Fibroblast of lung (primary cell): ENCODE results near the gene PDZRN4. TPM values are rescaled to one million over a fixed set of nuclear protein-coding genes. Genes with fewer than 3 reads are reported as not detected.

Source experiments
- DNase-seq, 2 donors: peaks; one replicate each; pipeline versions ENCODE4 v3.0.0 to v3.0.0-alpha.2; 2010; ENCODE audit warnings: low read depth in 2 of 2
- H2AFZ ChIP-seq: 2 replicates; pipeline ENCODE4 v1.5.1; 2012; ENCODE audit warnings: low read length, control low read depth, inconsistent platforms
- H3K27ac ChIP-seq: 2 replicates; pipeline ENCODE4 v1.5.1; 2011; ENCODE audit warnings: low read length, control low read depth; ENCODE audit not compliant: insufficient read depth
- H3K27me3 ChIP-seq: 2 replicates; pipeline ENCODE4 v1.5.1; 2011; ENCODE audit warnings: mild to moderate bottlenecking, low read length; ENCODE audit not compliant: control insufficient read depth, insufficient read depth
- H3K36me3 ChIP-seq: 2 replicates; pipeline ENCODE4 v1.5.1; 2011; ENCODE audit warnings: low read length; ENCODE audit not compliant: control insufficient read depth, insufficient read depth
- H3K4me1 ChIP-seq: 2 replicates; pipeline ENCODE4 v1.5.1; 2011; ENCODE audit warnings: low read length; ENCODE audit not compliant: control insufficient read depth, insufficient read depth; ENCODE audit errors: extremely low read depth
- H3K4me2 ChIP-seq: 2 replicates; pipeline ENCODE4 v1.5.1; 2011; ENCODE audit warnings: low read length, control low read depth; ENCODE audit not compliant: insufficient read depth; ENCODE audit errors: extremely low read depth
- H3K4me3 ChIP-seq, 4 experiments: fragments of 200-600 bp in 1 of 4; sonication (generic) in 1 of 4; replicated peaks in 1 of 4; 2 replicates each; pipeline ENCODE4 v1.5.1; 2011 to 2016; ENCODE audit warnings: low read length in 4 of 4, low read depth in 3 of 4, mild to moderate bottlenecking in 3 of 4, control low read depth in 2 of 4, inconsistent platforms in 1 of 4, mixed read lengths in 1 of 4; ENCODE audit not compliant: insufficient read depth in 1 of 4; ENCODE audit errors: control extremely low read depth in 1 of 4
- H3K79me2 ChIP-seq: 2 replicates; pipeline ENCODE4 v1.5.1; 2012; ENCODE audit warnings: mild to moderate bottlenecking, low read length, inconsistent platforms; ENCODE audit not compliant: control insufficient read depth, insufficient read depth
- H3K9ac ChIP-seq: 2 replicates; pipeline ENCODE4 v1.5.1; 2011; ENCODE audit warnings: mild to moderate bottlenecking, low read length, control low read depth; ENCODE audit not compliant: insufficient read depth
- H3K9me3 ChIP-seq: 2 replicates; pipeline ENCODE4 v1.5.1; 2012; ENCODE audit warnings: low read depth, low read length; ENCODE audit not compliant: control insufficient read depth, insufficient read depth
- H4K20me1 ChIP-seq: 2 replicates; pipeline ENCODE4 v1.5.1; 2011; ENCODE audit warnings: low read length; ENCODE audit not compliant: control insufficient read depth, insufficient read depth; ENCODE audit errors: extremely low read depth
- EZH2 ChIP-seq: IDR thresholded peaks from 2 replicates; pipeline ENCODE4 v1.5.1; 2012; ENCODE audit warnings: low read length, control low read depth, mild to moderate bottlenecking; ENCODE audit errors: missing control alignments
- polyA plus RNA-seq, 2 donors: library from polyadenylated mRNA; depleted of rRNA in 1 of 2; stranded (reverse) in 1 of 2; unstranded in 1 of 2; fragments of >200 nt; gene quantifications; 2 replicates each; pipeline ENCODE4 v1.2.1, GENCODE V29; 2011 to 2012; ENCODE audit warnings: missing spikeins in 1 of 2
- total RNA-seq: library from RNA; depleted of rRNA; stranded (reverse); fragments of >200 nt; gene quantifications from 2 replicates; pipeline ENCODE4 v1.2.1, GENCODE V29; 2014
- TF ChIP-seq, protein P1 (sequence below), 2 donors: IDR thresholded peaks in 1 of 2; conservative IDR thresholded peaks in 1 of 2; 1 replicate in 1 of 2; 2 replicates in 1 of 2; pipeline ENCODE4 v1.5.1; 2011 to 2012; ENCODE audit warnings: low read length in 2 of 2, control low read depth in 1 of 2, inconsistent platforms in 1 of 2, low read depth in 1 of 2, mild to moderate bottlenecking in 1 of 2

The PDZRN4 gene
- total and polyA plus RNA-seq, 2 donors (not counting 1 experiment from before 2014, with no cell fraction given): not detected

DNA sequence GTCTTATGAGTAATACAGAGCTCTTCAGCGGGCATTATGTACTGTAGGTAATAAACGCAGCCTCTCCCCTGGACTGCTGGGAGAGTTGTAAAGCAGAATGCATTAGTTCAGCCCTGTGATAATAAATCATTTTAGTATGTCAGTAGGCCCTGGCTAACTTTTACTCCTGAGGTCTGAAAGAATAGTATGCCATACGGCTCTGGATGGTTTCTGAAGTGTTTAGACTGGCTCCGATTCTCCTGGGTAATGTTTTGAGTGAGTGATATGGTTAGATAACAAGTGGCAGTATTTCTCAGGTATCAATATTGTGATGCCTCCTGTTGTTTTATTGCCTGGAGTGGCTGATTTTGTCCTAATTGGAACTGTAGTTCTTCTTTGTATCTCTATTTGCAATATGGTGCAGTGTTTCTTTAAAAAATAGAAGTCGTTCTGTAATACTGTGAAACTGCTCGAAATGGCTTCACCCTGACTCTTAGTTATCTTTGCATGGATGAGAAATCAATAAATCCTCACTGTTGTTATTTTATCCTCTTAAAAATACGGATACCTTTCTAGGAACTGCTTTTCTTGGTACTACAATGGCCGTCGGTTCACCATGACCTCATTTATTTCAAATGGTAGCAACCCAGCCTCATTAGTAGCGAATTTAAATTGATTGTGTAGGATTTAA, 100.2 kb downstream of the PDZRN4 start:
- Histone ChIP-seq H2AFZ (no peak overlapping the region), H3K36me3 (no peaks in the 10 kb centered on the region), H4K20me1 (no peaks in the 10 kb centered on the region), H3K4me3 (no peak overlapping the region), H3K79me2 (no peaks in the 10 kb centered on the region), H3K9ac (no peak overlapping the region), H3K4me2 (no peak overlapping the region), H3K27ac (no peak overlapping the region), H3K4me1 (no peaks in the 10 kb centered on the region), H3K27me3 (no peaks in the 10 kb centered on the region), H3K9me3 (no peaks in the 10 kb centered on the region)
- TF ChIP-seq, protein P1, sequence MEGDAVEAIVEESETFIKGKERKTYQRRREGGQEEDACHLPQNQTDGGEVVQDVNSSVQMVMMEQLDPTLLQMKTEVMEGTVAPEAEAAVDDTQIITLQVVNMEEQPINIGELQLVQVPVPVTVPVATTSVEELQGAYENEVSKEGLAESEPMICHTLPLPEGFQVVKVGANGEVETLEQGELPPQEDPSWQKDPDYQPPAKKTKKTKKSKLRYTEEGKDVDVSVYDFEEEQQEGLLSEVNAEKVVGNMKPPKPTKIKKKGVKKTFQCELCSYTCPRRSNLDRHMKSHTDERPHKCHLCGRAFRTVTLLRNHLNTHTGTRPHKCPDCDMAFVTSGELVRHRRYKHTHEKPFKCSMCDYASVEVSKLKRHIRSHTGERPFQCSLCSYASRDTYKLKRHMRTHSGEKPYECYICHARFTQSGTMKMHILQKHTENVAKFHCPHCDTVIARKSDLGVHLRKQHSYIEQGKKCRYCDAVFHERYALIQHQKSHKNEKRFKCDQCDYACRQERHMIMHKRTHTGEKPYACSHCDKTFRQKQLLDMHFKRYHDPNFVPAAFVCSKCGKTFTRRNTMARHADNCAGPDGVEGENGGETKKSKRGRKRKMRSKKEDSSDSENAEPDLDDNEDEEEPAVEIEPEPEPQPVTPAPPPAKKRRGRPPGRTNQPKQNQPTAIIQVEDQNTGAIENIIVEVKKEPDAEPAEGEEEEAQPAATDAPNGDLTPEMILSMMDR (conservative IDR thresholded peaks at IDR 0.05 in 1 of 2, IDR thresholded peaks at IDR 0.05 in 1 of 2; ENCODE audit: low read depth in 1 of 2, low read length in 2 of 2): no peak
- TF ChIP-seq EZH2: no peak
- no peak for DNase-seq

DNA sequence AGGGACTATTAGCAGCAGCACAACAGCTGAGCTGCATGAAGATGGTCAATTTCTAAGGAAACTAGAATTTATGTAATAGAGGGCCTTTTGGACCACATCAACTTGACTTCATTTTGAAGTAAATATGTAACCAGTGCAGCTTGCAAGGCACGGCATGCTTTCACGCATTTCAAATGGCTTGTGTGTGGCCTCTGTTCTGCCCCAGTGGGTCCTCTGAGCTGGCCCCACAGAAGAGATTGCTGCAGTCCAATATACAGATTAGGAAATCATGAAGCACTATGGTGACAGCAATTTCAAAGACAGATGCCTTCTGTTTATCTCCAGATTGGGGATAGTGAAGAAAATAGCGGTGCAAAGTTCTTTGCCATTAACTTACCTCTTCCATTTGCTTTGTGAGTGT, 101.4 kb downstream of the PDZRN4 start:
- Histone ChIP-seq H3K4me2 (no peak overlapping the region), H3K27ac (no peak overlapping the region), H3K9ac (no peak overlapping the region), H3K79me2 (no peaks in the 10 kb centered on the region), H3K36me3 (no peaks in the 10 kb centered on the region), H3K27me3 (no peaks in the 10 kb centered on the region), H3K4me1 (no peaks in the 10 kb centered on the region), H2AFZ (no peak overlapping the region), H4K20me1 (no peaks in the 10 kb centered on the region), H3K9me3 (no peaks in the 10 kb centered on the region), H3K4me3 (no peak overlapping the region)
- no peak for TF ChIP-seq EZH2
- TF ChIP-seq, protein P1 (conservative IDR thresholded peaks at IDR 0.05 in 1 of 2, IDR thresholded peaks at IDR 0.05 in 1 of 2; ENCODE audit: low read depth in 1 of 2, low read length in 2 of 2): no peak
- DNase-seq: no peak

DNA sequence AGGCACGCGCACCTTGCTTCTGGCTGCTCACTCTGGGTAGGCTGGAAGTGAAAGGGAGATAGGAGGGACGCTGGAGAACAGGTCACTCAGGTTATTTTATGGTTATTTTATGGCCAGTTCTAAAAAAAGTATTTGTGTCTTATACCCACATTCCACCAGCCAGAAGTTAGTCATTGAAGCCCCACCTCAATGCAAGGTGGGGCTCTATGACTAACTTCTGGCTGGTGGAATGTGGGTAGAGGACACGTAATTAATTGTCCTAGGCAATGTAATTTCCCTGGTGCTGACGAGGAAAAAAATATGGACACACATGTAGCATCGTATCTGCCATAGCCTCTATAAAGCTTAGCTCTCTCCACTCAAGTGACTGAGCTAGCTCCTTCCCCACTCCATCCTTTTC, 104.9 kb downstream of the PDZRN4 start:
- Histone ChIP-seq H3K27ac (no peak overlapping the region), H2AFZ (no peak overlapping the region), H3K9me3 (no peaks in the 10 kb centered on the region), H3K36me3 (no peaks in the 10 kb centered on the region), H3K9ac (no peak overlapping the region), H3K79me2 (no peaks in the 10 kb centered on the region), H3K4me2 (no peak overlapping the region), H3K4me1 (no peaks in the 10 kb centered on the region), H3K27me3 (no peaks in the 10 kb centered on the region), H4K20me1 (no peaks in the 10 kb centered on the region), H3K4me3 (no peak overlapping the region)
- DNase-seq: no peak
- TF ChIP-seq EZH2: no peak
- TF ChIP-seq, protein P1 (conservative IDR thresholded peaks at IDR 0.05 in 1 of 2, IDR thresholded peaks at IDR 0.05 in 1 of 2; ENCODE audit: low read depth in 1 of 2, low read length in 2 of 2): no peak
